Liver (tissue), 9 donors: ENCODE measurements around the gene GPN1. TPM values are rescaled to one million over a fixed set of nuclear protein-coding genes. Genes with fewer than 3 reads are reported as not detected.

Experiments
- DNase-seq: peaks from one replicate; pipeline ENCODE4 v3.0.0-alpha.2; 2017; ENCODE audit warnings: low spot score
- H3K27ac ChIP-seq, 2 donors: one replicate each; pipeline ENCODE4 v1.7.0; 2013; ENCODE audit warnings: inconsistent platforms in 2 of 2, low read length in 2 of 2, control low read depth in 1 of 2, low read depth in 1 of 2, mild to moderate bottlenecking in 1 of 2
- H3K27me3 ChIP-seq, 4 donors: one replicate each; pipeline versions ENCODE4 v1.6.1 to v1.7.0; 2013; ENCODE audit warnings: low read length in 3 of 4, inconsistent platforms in 1 of 4, mild to moderate bottlenecking in 1 of 4, moderate library complexity in 1 of 4; ENCODE audit not compliant: control insufficient read depth in 4 of 4, insufficient read depth in 4 of 4
- H3K36me3 ChIP-seq, 4 donors: one replicate each; pipeline versions ENCODE4 v1.6.1 to v1.7.0; 2013; ENCODE audit warnings: low read length in 3 of 4, mild to moderate bottlenecking in 3 of 4, low read depth in 1 of 4, moderate library complexity in 1 of 4; ENCODE audit not compliant: control insufficient read depth in 4 of 4, insufficient read depth in 3 of 4
- H3K4me1 ChIP-seq, 4 donors: one replicate each; pipeline versions ENCODE4 v1.6.1 to v1.7.0; 2013; ENCODE audit warnings: low read length in 3 of 4, mild to moderate bottlenecking in 3 of 4, moderate library complexity in 1 of 4; ENCODE audit not compliant: control insufficient read depth in 4 of 4, insufficient read depth in 4 of 4
- H3K4me3 ChIP-seq, 3 donors: one replicate each; pipeline versions ENCODE4 v1.6.1 to v1.7.0; 2013; ENCODE audit warnings: low read length in 3 of 3, control low read depth in 1 of 3, low read depth in 1 of 3, mild to moderate bottlenecking in 1 of 3
- H3K9ac ChIP-seq, 2 donors: one replicate each; pipeline ENCODE4 v1.7.0; 2013; ENCODE audit warnings: low read length in 2 of 2, mild to moderate bottlenecking in 2 of 2, moderate library complexity in 2 of 2, control low read depth in 1 of 2, low read depth in 1 of 2
- H3K9me3 ChIP-seq, 4 donors: one replicate each; pipeline versions ENCODE4 v1.6.1 to v1.7.0; 2013; ENCODE audit warnings: low read length in 3 of 4; ENCODE audit not compliant: control insufficient read depth in 4 of 4
- EGR1 ChIP-seq, 2 donors: IDR thresholded peaks; 2 replicates each; pipeline ENCODE4 v1.6.1; 2016 to 2018; ENCODE audit warnings: antibody characterized with exemption in 2 of 2, low read depth in 2 of 2
- FOXA1 ChIP-seq: IDR thresholded peaks from 2 replicates; pipeline ENCODE4 v1.6.1; 2016; ENCODE audit warnings: antibody characterized with exemption
- FOXA2 ChIP-seq: IDR thresholded peaks from 2 replicates; pipeline ENCODE4 v1.6.1; 2016; ENCODE audit warnings: antibody characterized with exemption
- GABPA ChIP-seq, 2 donors: IDR thresholded peaks in 1 of 2; conservative IDR thresholded peaks in 1 of 2; 2 replicates each; pipeline ENCODE4 v1.6.1; 2016; ENCODE audit warnings: antibody characterized with exemption in 2 of 2, mild to moderate bottlenecking in 1 of 2, moderate library complexity in 1 of 2
- HNF4A ChIP-seq, 2 donors: conservative IDR thresholded peaks; 2 replicates each; pipeline ENCODE4 v1.6.1; 2016; ENCODE audit warnings: antibody characterized with exemption in 2 of 2, mild to moderate bottlenecking in 2 of 2
- HNF4G ChIP-seq: IDR thresholded peaks from 2 replicates; pipeline ENCODE4 v1.6.1; 2016; ENCODE audit warnings: antibody characterized with exemption
- JUND ChIP-seq, 2 donors: IDR thresholded peaks; 2 replicates each; pipeline ENCODE4 v1.6.1; 2016; ENCODE audit warnings: antibody characterized with exemption in 2 of 2
- NR2F2 ChIP-seq: IDR thresholded peaks from 2 replicates; pipeline ENCODE4 v1.6.1; 2016; ENCODE audit warnings: antibody characterized with exemption
- RAD21 ChIP-seq, 2 donors: IDR thresholded peaks; 2 replicates each; pipeline ENCODE4 v1.6.1; 2016; ENCODE audit warnings: antibody characterized with exemption in 2 of 2, mild to moderate bottlenecking in 2 of 2
- RXRA ChIP-seq, 2 donors: IDR thresholded peaks; 2 replicates each; pipeline ENCODE4 v1.6.1; 2017 to 2018; ENCODE audit warnings: antibody characterized with exemption in 2 of 2, mild to moderate bottlenecking in 1 of 2
- SP1 ChIP-seq: IDR thresholded peaks from 2 replicates; pipeline ENCODE4 v1.6.1; 2018; ENCODE audit warnings: antibody characterized with exemption, mild to moderate bottlenecking
- TAF1 ChIP-seq: conservative IDR thresholded peaks from 2 replicates; pipeline ENCODE4 v1.6.1; 2016; ENCODE audit warnings: antibody characterized with exemption, mild to moderate bottlenecking
- YY1 ChIP-seq: IDR thresholded peaks from 2 replicates; pipeline ENCODE4 v1.6.1; 2016; ENCODE audit warnings: antibody characterized with exemption, mild to moderate bottlenecking
- ZBTB33 ChIP-seq: IDR thresholded peaks from 2 replicates; pipeline ENCODE4 v1.6.1; 2016; ENCODE audit warnings: antibody characterized with exemption
- WGBS: extraction: QIAGEN DNeasy Blood & Tissue Kit; methylation state at CpG from one replicate; pipeline ENCODE4 v1.1.7; 2013; 5-methylcytosine and 5-hydroxymethylcytosine counted together
- polyA plus RNA-seq, 2 donors: library from polyadenylated mRNA; stranded (reverse) in 1 of 2; unstranded in 1 of 2; fragments of 200-250 nt in 1 of 2; fragments of >200 nt in 1 of 2; fragmentation: Nextera tagmentation in 1 of 2; extraction: Ambion mirVana in 1 of 2; gene quantifications; one replicate each; pipeline versions ENCODE4 v1.2.1 to v1.2.3, GENCODE V29; 2013 to 2015
- total RNA-seq, 2 donors: library from RNA; depleted of rRNA; stranded (reverse); fragments of >200 nt; gene quantifications; one replicate each; pipeline ENCODE4 v1.2.3, GENCODE V29; 2014
- TF ChIP-seq, protein P1 (sequence below): fragments of 150-350 bp; IDR thresholded peaks from 2 replicates; pipeline ENCODE4 v1.5.1; 2017; ENCODE audit warnings: improper control_type of control experiment, low read depth, low read length; ENCODE audit not compliant: missing input control
- TF ChIP-seq, protein P2 (sequence below): IDR thresholded peaks from 2 replicates; pipeline ENCODE4 v1.6.1; 2016; ENCODE audit warnings: antibody characterized with exemption
- TF ChIP-seq, protein P3 (sequence below): IDR thresholded peaks from 2 replicates; pipeline ENCODE4 v1.6.1; 2016; ENCODE audit warnings: antibody characterized with exemption, mild to moderate bottlenecking
- TF ChIP-seq, protein P4 (sequence below): IDR thresholded peaks from 2 replicates; pipeline ENCODE4 v1.6.1; 2016; ENCODE audit warnings: antibody characterized with exemption
- donor health status: healthy.
- donor health status: healthy.
- donor health status: healthy.
- donor health status: healthy.
- donor health status: healthy.

GPN1 gene
- total and polyA plus RNA-seq, 4 donors, result 10.7 to 17.2 (median 12.4) TPM

DNA sequence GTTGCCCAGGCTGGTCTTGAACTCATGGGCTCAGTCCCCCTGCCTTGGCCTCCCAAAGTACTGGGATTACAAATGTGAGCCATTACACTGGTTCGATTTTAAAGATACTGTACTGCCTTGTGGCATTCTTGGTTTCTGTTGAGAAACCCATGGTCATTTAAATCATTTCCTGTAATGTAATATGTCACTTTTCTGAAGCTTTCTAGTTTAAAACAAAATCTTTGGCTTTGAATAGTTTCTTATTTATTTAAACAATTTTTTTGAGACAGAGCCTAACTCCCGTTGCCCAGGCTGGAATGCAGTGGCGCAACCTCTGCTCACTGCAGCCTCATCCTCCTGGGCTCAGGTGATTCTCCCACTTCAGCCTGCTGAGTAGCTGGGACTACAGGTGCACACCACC lies 37.1 kb upstream of the GPN1 start:
- H3K27ac ChIP-seq, result no peak overlapping the region
- no peaks in the 10 kb centered on the region for H3K36me3 ChIP-seq
- H3K4me1 ChIP-seq, result no peaks in the 10 kb centered on the region
- peaks cover 0 to 3% (median 2%) of the 10 kb centered on the region in 4 donors for H3K9me3 ChIP-seq
- TF ChIP-seq NR2F2, result no peak
- TF ChIP-seq, protein P1, sequence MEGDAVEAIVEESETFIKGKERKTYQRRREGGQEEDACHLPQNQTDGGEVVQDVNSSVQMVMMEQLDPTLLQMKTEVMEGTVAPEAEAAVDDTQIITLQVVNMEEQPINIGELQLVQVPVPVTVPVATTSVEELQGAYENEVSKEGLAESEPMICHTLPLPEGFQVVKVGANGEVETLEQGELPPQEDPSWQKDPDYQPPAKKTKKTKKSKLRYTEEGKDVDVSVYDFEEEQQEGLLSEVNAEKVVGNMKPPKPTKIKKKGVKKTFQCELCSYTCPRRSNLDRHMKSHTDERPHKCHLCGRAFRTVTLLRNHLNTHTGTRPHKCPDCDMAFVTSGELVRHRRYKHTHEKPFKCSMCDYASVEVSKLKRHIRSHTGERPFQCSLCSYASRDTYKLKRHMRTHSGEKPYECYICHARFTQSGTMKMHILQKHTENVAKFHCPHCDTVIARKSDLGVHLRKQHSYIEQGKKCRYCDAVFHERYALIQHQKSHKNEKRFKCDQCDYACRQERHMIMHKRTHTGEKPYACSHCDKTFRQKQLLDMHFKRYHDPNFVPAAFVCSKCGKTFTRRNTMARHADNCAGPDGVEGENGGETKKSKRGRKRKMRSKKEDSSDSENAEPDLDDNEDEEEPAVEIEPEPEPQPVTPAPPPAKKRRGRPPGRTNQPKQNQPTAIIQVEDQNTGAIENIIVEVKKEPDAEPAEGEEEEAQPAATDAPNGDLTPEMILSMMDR, result no peak
- TF ChIP-seq HNF4A (conservative IDR thresholded peaks at IDR 0.05), result no peak
- no peak for TF ChIP-seq EGR1 (IDR thresholded peaks at IDR 0.05; ENCODE audit: low read depth in 2 of 2)
- TF ChIP-seq, protein P2, sequence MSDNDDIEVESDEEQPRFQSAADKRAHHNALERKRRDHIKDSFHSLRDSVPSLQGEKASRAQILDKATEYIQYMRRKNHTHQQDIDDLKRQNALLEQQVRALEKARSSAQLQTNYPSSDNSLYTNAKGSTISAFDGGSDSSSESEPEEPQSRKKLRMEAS, result no peak
- TF ChIP-seq YY1, result no peak
- TF ChIP-seq, protein P3, sequence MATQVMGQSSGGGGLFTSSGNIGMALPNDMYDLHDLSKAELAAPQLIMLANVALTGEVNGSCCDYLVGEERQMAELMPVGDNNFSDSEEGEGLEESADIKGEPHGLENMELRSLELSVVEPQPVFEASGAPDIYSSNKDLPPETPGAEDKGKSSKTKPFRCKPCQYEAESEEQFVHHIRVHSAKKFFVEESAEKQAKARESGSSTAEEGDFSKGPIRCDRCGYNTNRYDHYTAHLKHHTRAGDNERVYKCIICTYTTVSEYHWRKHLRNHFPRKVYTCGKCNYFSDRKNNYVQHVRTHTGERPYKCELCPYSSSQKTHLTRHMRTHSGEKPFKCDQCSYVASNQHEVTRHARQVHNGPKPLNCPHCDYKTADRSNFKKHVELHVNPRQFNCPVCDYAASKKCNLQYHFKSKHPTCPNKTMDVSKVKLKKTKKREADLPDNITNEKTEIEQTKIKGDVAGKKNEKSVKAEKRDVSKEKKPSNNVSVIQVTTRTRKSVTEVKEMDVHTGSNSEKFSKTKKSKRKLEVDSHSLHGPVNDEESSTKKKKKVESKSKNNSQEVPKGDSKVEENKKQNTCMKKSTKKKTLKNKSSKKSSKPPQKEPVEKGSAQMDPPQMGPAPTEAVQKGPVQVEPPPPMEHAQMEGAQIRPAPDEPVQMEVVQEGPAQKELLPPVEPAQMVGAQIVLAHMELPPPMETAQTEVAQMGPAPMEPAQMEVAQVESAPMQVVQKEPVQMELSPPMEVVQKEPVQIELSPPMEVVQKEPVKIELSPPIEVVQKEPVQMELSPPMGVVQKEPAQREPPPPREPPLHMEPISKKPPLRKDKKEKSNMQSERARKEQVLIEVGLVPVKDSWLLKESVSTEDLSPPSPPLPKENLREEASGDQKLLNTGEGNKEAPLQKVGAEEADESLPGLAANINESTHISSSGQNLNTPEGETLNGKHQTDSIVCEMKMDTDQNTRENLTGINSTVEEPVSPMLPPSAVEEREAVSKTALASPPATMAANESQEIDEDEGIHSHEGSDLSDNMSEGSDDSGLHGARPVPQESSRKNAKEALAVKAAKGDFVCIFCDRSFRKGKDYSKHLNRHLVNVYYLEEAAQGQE, result no peak
- TF ChIP-seq RXRA (IDR thresholded peaks at IDR 0.05), result no peak
- TF ChIP-seq SP1, result no peak
- TF ChIP-seq HNF4G, result no peak
- TF ChIP-seq GABPA (IDR thresholded peaks at IDR 0.05 in 1 of 2, conservative IDR thresholded peaks at IDR 0.05 in 1 of 2), result no peak
- TF ChIP-seq FOXA2, result no peak
- TF ChIP-seq, protein P4, sequence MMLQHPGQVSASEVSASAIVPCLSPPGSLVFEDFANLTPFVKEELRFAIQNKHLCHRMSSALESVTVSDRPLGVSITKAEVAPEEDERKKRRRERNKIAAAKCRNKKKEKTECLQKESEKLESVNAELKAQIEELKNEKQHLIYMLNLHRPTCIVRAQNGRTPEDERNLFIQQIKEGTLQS, result no peak
- no peak for TF ChIP-seq JUND (IDR thresholded peaks at IDR 0.05)
- no peak for TF ChIP-seq ZBTB33
- 73% methylated on average over 3 of the region's 3 CpGs for WGBS
- no peaks in the 10 kb centered on the region for H3K27me3 ChIP-seq
- H3K4me3 ChIP-seq, result no peak overlapping the region
- H3K9ac ChIP-seq, result no peak overlapping the region
- no peak for DNase-seq

GRCh38 chr2:27593240-27593639 lies 35.6 kb upstream of the GPN1 start:
- DNase-seq, result no peak
- no peaks in the 10 kb centered on the region for H3K4me1 ChIP-seq
- no peak overlapping the region for H3K9ac ChIP-seq
- no peaks in the 10 kb centered on the region for H3K36me3 ChIP-seq
- WGBS, result over 99% methylated on average over 2 of the region's 2 CpGs
- peaks cover 0 to 3% (median 2%) of the 10 kb centered on the region in 4 donors for H3K9me3 ChIP-seq
- no peak overlapping the region for H3K27ac ChIP-seq
- no peak overlapping the region for H3K4me3 ChIP-seq
- H3K27me3 ChIP-seq, result no peaks in the 10 kb centered on the region
- TF ChIP-seq GABPA (IDR thresholded peaks at IDR 0.05 in 1 of 2, conservative IDR thresholded peaks at IDR 0.05 in 1 of 2) (no peak), RAD21 (IDR thresholded peaks at IDR 0.05) (no peak), YY1 (no peak), TAF1 (no peak), HNF4A (conservative IDR thresholded peaks at IDR 0.05) (no peak), ZBTB33 (no peak), SP1 (no peak), NR2F2 (no peak), FOXA1 (no peak)
- TF ChIP-seq, protein P2, result no peak
- TF ChIP-seq, protein P4, result no peak
- TF ChIP-seq, protein P3, result no peak
